Measurements from ENCODE around the gene TMPRSS13. TPM values are rescaled to one million over a fixed set of nuclear protein-coding genes. Genes with fewer than 3 reads are reported as not detected.

The TMPRSS13 gene
- total and polyA plus RNA-seq, 7 donors: not detected

GRCh38 chr11:117903505-117904382 is 25.5 kb downstream of the TMPRSS13 start:
- H3K4me1 ChIP-seq: no peaks in the 10 kb centered on the region
- no peak overlapping the region for H3K4me3 ChIP-seq
- ATAC-seq: no peak
- no peaks in the 10 kb centered on the region for H3K9me3 ChIP-seq
- DNase-seq: peak in 1 of 2 donors; percentile 32
- H3K27ac ChIP-seq: no peak overlapping the region
- WGBS, 3 donors: 83 to 85% (median 84%) methylated on average over 14 of the region's 14 CpGs
- no peaks in the 10 kb centered on the region for H3K36me3 ChIP-seq (ENCODE audit: insufficient read depth in 1 of 2, low read depth in 1 of 2)
- intact Hi-C loops (cut with DNase I): loop anchor here in 1 of 2 donors (2.0 kb wide), 1 partner anchor 59 kb away; no protein-coding TSS in a partner anchor
- peaks cover 0 to 16% (median 5%) of the 10 kb centered on the region in 3 donors for H3K27me3 ChIP-seq (ENCODE audit: insufficient read depth in 3 of 3, low read length in 2 of 3)
- no peak for TF ChIP-seq CTCF (IDR thresholded peaks at IDR 0.05)

GRCh38 chr11:117902001-117902845 is 27.0 kb downstream of the TMPRSS13 start:
- DNase-seq: peak in 1 of 2 donors; percentile 12
- no peak overlapping the region for H3K27ac ChIP-seq
- no peak for TF ChIP-seq CTCF (IDR thresholded peaks at IDR 0.05)
- H3K27me3 ChIP-seq (ENCODE audit: insufficient read depth in 3 of 3, low read length in 2 of 3): peaks cover 0 to 16% (median 5%) of the 10 kb centered on the region in 3 donors
- ATAC-seq: no peak
- no peaks in the 10 kb centered on the region for H3K9me3 ChIP-seq
- no peak overlapping the region for H3K4me3 ChIP-seq
- WGBS, 3 donors: 79 to 87% (median 82%) methylated on average over 13 of the region's 13 CpGs
- no peaks in the 10 kb centered on the region for H3K4me1 ChIP-seq
- intact Hi-C loops (cut with DNase I): no loop called here
- no peaks in the 10 kb centered on the region for H3K36me3 ChIP-seq (ENCODE audit: insufficient read depth in 1 of 2, low read depth in 1 of 2)

GRCh38 chr11:117901601-117902000 is 27.6 kb downstream of the TMPRSS13 start:
- H3K27ac ChIP-seq: no peak overlapping the region
- no peaks in the 10 kb centered on the region for H3K9me3 ChIP-seq
- intact Hi-C loops (cut with DNase I): no loop called here
- H3K4me3 ChIP-seq: no peak overlapping the region
- H3K4me1 ChIP-seq: no peaks in the 10 kb centered on the region
- H3K36me3 ChIP-seq (ENCODE audit: insufficient read depth in 1 of 2, low read depth in 1 of 2): no peaks in the 10 kb centered on the region
- 86 to 95% (median 93%) methylated on average over 9 of the region's 9 CpGs for WGBS, 3 donors
- DNase-seq: peak in 1 of 2 donors; percentile 17
- no peak for TF ChIP-seq CTCF (IDR thresholded peaks at IDR 0.05)
- ATAC-seq: no peak
- H3K27me3 ChIP-seq (ENCODE audit: insufficient read depth in 3 of 3, low read length in 2 of 3): peaks cover 0 to 16% (median 5%) of the 10 kb centered on the region in 3 donors

GRCh38 chr11:117900720-117901440 is 28.3 kb downstream of the TMPRSS13 start:
- no peak for ATAC-seq
- Histone ChIP-seq H3K4me3 (no peak overlapping the region), H3K9me3 (no peaks in the 10 kb centered on the region), H3K27ac (no peak overlapping the region), H3K36me3 (ENCODE audit: insufficient read depth in 1 of 2, low read depth in 1 of 2) (no peaks in the 10 kb centered on the region), H3K4me1 (no peaks in the 10 kb centered on the region), H3K27me3 (ENCODE audit: insufficient read depth in 3 of 3, low read length in 2 of 3) (peaks cover 0 to 11% (median 5%) of the 10 kb centered on the region in 3 donors)
- WGBS, 3 donors: 69 to 73% (median 71%) methylated on average over 11 of the region's 11 CpGs
- intact Hi-C loops (cut with DNase I): no loop called here
- no peak for TF ChIP-seq CTCF (IDR thresholded peaks at IDR 0.05)
- DNase-seq: peak in 1 of 2 donors; percentile 16

Measured in psoas muscle (tissue), 8 donors.